ENCODE data around the gene NPTN. TPM values are rescaled to one million over a fixed set of nuclear protein-coding genes. Genes with fewer than 3 reads are reported as not detected.
"Not testable (repeated sequence)": the region's sequence is repeated elsewhere in the genome, so short reads cannot be mapped to it uniquely, and the experiment has no call there.

Gene NPTN
- polyA plus RNA-seq, 3 donors = 86.5 to 137 (median 88.0) TPM

- H3K27ac ChIP-seq (ENCODE audit: low read depth in 1 of 2, low read length in 2 of 2) = no peak overlapping the region
- H2AFZ ChIP-seq (ENCODE audit: insufficient read depth, low read depth, low read length, poor library complexity, severe bottlenecking) = no peak overlapping the region
- H3K4me3 ChIP-seq (replicated peaks in 1 of 3; ENCODE audit: low read depth in 2 of 3, low read length in 3 of 3) = no peak overlapping the region
- H3K4me3 Mint-ChIP-seq = no peak overlapping the region
- no peak overlapping the region for H3K4me2 ChIP-seq (replicated peaks; ENCODE audit: extremely low read depth, low read length, poor library complexity, severe bottlenecking)
- no CpG with 5 or more reads among the region's 2 CpGs for WGBS (ENCODE audit: insufficient coverage)
- no peaks in the 10 kb centered on the region for H3K79me2 ChIP-seq (ENCODE audit: insufficient read depth, low read length)
- peaks cover 0 to 3% (median 0%) of the 10 kb centered on the region in 3 donors for H3K27me3 Mint-ChIP-seq (ENCODE audit: low read depth in 3 of 3)
- no peaks in the 10 kb centered on the region for H3K9me3 ChIP-seq (replicated peaks in 1 of 2; ENCODE audit: control insufficient read depth in 1 of 2, insufficient read depth in 1 of 2, low read length in 2 of 2)
- no peak for DNase-seq
- H3K36me3 ChIP-seq (replicated peaks in 1 of 2; ENCODE audit: control insufficient read depth in 1 of 2, insufficient read depth in 2 of 2, low read length in 2 of 2) = no peaks in the 10 kb centered on the region
- H3K36me3 Mint-ChIP-seq = no peaks in the 10 kb centered on the region
- peaks cover 22% of the 10 kb centered on the region for H3K4me1 Mint-ChIP-seq
- no peaks in the 10 kb centered on the region for H4K20me1 ChIP-seq (ENCODE audit: insufficient read depth, low read length)
- no peaks in the 10 kb centered on the region for H3K9me3 Mint-ChIP-seq
- no peak overlapping the region for H3K27ac Mint-ChIP-seq
- no peak overlapping the region for H3K9ac ChIP-seq (ENCODE audit: insufficient read depth, low read length, poor library complexity, severe bottlenecking)
- H3K4me1 ChIP-seq (ENCODE audit: control insufficient read depth in 1 of 2, insufficient read depth in 2 of 2, low read length in 2 of 2) = peaks cover 16 to 20% of the 10 kb centered on the region in 2 donors
- no peaks in the 10 kb centered on the region for H3K27me3 ChIP-seq (ENCODE audit: control insufficient read depth in 2 of 2, insufficient read depth in 2 of 2, low read length in 2 of 2)
- TF ChIP-seq CTCF (IDR thresholded peaks at IDR 0.05) = no peak
- intact Hi-C loops (cut with micrococcal nuclease) = no loop called here
These were observed 14.8 kb upstream of the NPTN start for GRCh38 chr15:73648014-73648295.

GRCh38 chr15:73647259-73648013, 14.2 kb upstream of the NPTN start:
- intact Hi-C loops (cut with micrococcal nuclease) = no loop called here
- no peaks in the 10 kb centered on the region for H3K9me3 ChIP-seq (replicated peaks in 1 of 2; ENCODE audit: control insufficient read depth in 1 of 2, insufficient read depth in 1 of 2, low read length in 2 of 2)
- DNase-seq = no peak
- Mint-ChIP-seq H3K27me3 (ENCODE audit: low read depth in 3 of 3) (peaks cover 0 to 3% (median 0%) of the 10 kb centered on the region in 3 donors), H3K4me3 (no peak overlapping the region), H3K4me1 (peaks cover 22% of the 10 kb centered on the region), H3K9me3 (no peaks in the 10 kb centered on the region), H3K36me3 (no peaks in the 10 kb centered on the region), H3K27ac (peak overlapping the region in 2 of 7 donors; percentile 13 to 41)
- 96% methylated on average over 3 of the region's 6 CpGs for WGBS (ENCODE audit: insufficient coverage)
- no peak overlapping the region for H3K27ac ChIP-seq (ENCODE audit: low read depth in 1 of 2, low read length in 2 of 2)
- H3K27me3 ChIP-seq (ENCODE audit: control insufficient read depth in 2 of 2, insufficient read depth in 2 of 2, low read length in 2 of 2) = no peaks in the 10 kb centered on the region
- H3K79me2 ChIP-seq (ENCODE audit: insufficient read depth, low read length) = no peaks in the 10 kb centered on the region
- no peak overlapping the region for H3K9ac ChIP-seq (ENCODE audit: insufficient read depth, low read length, poor library complexity, severe bottlenecking)
- H4K20me1 ChIP-seq (ENCODE audit: insufficient read depth, low read length) = no peaks in the 10 kb centered on the region
- H3K4me1 ChIP-seq (ENCODE audit: control insufficient read depth in 1 of 2, insufficient read depth in 2 of 2, low read length in 2 of 2) = peaks cover 16 to 20% of the 10 kb centered on the region in 2 donors
- H2AFZ ChIP-seq (ENCODE audit: insufficient read depth, low read depth, low read length, poor library complexity, severe bottlenecking) = no peak overlapping the region
- no peak overlapping the region for H3K4me2 ChIP-seq (replicated peaks; ENCODE audit: extremely low read depth, low read length, poor library complexity, severe bottlenecking)
- no peak for TF ChIP-seq CTCF (IDR thresholded peaks at IDR 0.05)
- no peaks in the 10 kb centered on the region for H3K36me3 ChIP-seq (replicated peaks in 1 of 2; ENCODE audit: control insufficient read depth in 1 of 2, insufficient read depth in 2 of 2, low read length in 2 of 2)
- H3K4me3 ChIP-seq (replicated peaks in 1 of 3; ENCODE audit: low read depth in 2 of 3, low read length in 3 of 3) = no peak overlapping the region

GRCh38 chr15:73639464-73639863, 6.3 kb upstream of the NPTN start:
- H3K4me1 ChIP-seq (ENCODE audit: control insufficient read depth in 1 of 2, insufficient read depth in 2 of 2, low read length in 2 of 2) = peaks cover 7 to 11% of the 10 kb centered on the region in 2 donors
- not testable (repeated sequence) for H3K4me3 Mint-ChIP-seq; H3K27me3 ChIP-seq (ENCODE audit: control insufficient read depth in 2 of 2, insufficient read depth in 2 of 2, low read length in 2 of 2); H3K9me3 ChIP-seq (replicated peaks in 1 of 2; ENCODE audit: control insufficient read depth in 1 of 2, insufficient read depth in 1 of 2, low read length in 2 of 2); H3K36me3 Mint-ChIP-seq; H2AFZ ChIP-seq (ENCODE audit: insufficient read depth, low read depth, low read length, poor library complexity, severe bottlenecking); H3K4me2 ChIP-seq (replicated peaks; ENCODE audit: extremely low read depth, low read length, poor library complexity, severe bottlenecking); H3K27ac ChIP-seq (ENCODE audit: low read depth in 1 of 2, low read length in 2 of 2); H3K36me3 ChIP-seq (replicated peaks in 1 of 2; ENCODE audit: control insufficient read depth in 1 of 2, insufficient read depth in 2 of 2, low read length in 2 of 2); H3K4me3 ChIP-seq (replicated peaks in 1 of 3; ENCODE audit: low read depth in 2 of 3, low read length in 3 of 3); H3K27me3 Mint-ChIP-seq (ENCODE audit: low read depth in 3 of 3); DNase-seq; H4K20me1 ChIP-seq (ENCODE audit: insufficient read depth, low read length); H3K27ac Mint-ChIP-seq; H3K79me2 ChIP-seq (ENCODE audit: insufficient read depth, low read length); H3K9ac ChIP-seq (ENCODE audit: insufficient read depth, low read length, poor library complexity, severe bottlenecking)
- intact Hi-C loops (cut with micrococcal nuclease) = loop anchor here (5.0 to 10.0 kb wide), 4 partner anchors 63 to 1525 kb away; partner anchors contain the start of genes MYO9A (in 1 of the 2) and SENP8 (in 1 of the 2)
- Mint-ChIP-seq H3K9me3 (peaks cover 5 to 12% (median 7%) of the 10 kb centered on the region in 7 donors), H3K4me1 (peaks cover 14% of the 10 kb centered on the region)
- WGBS (ENCODE audit: insufficient coverage) = 89% methylated on average over 3 of the region's 5 CpGs

All from CD14-positive monocyte (primary cell).